Stimulated activated CD4-positive, alpha-beta T cell treated with anti-CD3 and anti-CD28 coated beads, Interleukin-2, amount 100 ng/mL, for 48 hours (primary cell): Measurements from ENCODE around the gene NCK2.

Experiments used
- DNase-seq, 2 donors: peaks; one replicate each; pipeline ENCODE4 v3.0.0-alpha.2; 2020

The NCK2 gene

DNA sequence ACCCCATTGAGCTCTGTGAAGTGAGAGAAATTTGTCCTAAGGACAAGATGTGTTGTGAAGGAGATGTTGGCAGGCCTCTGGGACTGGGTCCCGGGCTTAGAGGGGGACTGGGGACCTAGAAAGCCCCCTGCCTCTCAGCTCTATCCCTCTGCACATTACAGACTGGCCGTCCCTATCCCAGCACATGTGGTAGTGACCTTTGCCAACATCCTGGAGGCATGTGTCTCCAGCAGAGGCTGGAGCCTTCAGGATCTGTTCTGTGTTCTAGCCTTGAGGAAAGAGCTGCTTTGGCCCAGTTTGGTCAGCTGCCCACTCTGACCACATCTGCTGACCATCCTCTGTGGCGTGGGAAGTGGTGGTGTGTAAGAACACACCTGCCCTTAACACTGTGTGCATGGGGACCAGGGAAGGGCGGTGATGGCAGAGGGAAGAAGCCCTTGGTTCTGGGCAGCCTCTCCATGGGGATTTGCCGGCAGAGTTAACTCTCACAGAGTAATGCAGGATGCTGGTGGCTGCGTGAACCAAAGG is 33.4 kb downstream of the NCK2 start:
- no peak for DNase-seq

DNA sequence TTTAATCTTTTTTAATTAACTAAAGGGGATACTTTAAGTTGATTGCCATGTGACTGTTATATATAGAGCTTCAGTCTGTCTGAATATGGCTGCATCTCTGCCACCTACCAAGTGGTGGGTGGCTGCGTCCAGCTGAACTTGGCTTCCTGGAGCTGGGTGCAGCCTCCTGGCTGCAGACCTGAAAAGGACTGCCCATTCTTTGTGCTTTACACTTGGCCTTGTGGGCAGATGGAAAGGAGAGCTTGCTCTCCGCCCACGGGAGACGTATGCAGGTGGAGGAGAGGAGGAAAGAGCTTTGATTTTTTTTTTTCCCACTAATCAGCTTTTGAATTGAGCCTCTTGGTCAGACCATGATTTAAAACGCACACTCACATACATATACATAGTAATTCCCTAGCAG is 34.7 kb downstream of the NCK2 start:
- DNase-seq: no peak

DNA sequence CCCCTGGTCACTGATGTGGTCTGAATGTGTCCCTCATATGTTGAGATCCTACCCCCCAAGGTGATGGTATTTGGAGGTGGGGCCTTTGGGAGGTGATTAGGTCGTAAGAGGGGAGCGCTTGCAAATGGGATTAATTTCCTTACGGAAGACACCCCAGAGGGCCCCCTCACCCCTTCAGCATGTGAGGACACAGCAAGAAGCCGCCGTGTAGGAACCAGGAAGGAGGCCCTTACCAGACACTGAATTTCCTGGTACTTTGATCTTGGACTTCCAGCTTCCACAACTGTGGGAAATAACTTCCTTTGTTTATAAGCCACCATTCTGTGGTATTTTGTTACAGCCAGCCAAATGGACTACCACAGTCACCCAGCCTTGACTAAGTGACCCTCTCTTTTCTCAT is 35.9 kb downstream of the NCK2 start:
- no peak for DNase-seq

DNA sequence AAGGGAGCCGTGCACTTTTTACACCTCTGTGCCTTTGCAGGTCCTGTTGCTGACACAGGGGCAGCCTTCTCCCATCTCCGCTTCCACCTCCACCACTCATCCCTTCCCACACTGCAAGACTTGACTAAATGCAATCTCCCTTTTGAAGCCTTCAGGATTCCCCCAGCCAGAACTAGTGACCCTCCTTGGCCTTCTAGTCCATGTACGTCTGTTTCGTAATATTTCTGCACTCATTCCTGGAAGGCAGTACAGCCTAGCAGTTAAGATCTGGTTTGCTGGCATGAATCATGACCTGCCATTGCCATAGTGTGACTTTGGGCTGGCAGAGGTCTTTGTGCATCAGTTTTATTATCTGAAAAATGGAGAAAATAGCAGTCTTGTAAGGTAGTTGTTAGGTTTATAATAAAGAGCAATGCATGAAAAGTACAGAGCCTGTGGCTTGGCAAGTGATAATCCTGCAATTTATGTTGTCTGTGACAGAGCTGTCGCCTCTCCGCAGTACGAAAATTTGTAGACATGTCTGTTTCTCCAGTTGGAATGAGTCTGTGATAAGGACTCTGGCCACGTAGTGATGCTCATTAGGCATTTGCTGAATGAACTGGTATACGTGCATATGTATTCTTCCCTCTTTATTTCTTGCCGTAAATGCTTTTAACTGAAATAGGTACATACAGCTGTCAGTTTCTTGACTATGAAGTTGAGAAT is 36.7 kb downstream of the NCK2 start:
- DNase-seq: no peak

DNA sequence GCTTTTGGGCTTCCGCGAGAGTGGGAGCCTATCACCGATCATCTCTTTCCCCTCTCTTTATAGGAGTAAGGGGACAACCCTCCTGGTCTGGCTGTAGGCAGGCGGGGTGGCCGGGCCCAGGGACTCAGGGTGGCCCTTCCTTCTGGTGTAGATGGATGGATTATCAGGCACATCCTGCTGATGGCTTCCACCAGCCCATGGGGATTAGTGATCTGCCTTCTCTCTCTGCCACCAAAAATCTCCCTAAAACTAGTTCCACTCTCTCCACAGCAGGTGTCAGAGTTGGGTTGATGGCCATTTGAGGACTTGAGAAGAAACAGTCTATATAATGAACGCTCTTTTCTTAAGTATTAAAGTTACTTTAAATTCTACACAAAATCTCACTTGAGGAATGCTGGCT is 37.4 kb downstream of the NCK2 start:
- no peak for DNase-seq

DNA sequence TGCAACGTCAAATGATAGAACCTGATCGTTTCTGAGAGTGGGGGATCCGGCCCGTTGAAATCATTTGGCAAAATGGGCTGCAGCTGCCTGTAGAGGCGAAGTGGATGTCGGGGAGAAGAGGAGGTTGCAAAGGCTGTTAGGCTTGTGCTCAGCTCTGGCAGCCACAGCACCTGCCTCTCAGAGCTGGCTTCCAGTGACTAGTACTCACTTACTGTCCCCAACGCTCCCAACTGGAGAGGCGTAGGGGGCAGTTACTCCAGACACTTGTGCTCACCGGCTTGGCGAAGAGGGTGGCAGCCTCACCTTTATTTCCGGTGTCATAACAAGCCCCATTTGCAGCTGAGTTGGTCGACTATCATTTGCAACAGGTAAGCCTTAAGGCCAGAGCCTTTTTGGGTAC is 37.9 kb downstream of the NCK2 start:
- no peak for DNase-seq

DNA sequence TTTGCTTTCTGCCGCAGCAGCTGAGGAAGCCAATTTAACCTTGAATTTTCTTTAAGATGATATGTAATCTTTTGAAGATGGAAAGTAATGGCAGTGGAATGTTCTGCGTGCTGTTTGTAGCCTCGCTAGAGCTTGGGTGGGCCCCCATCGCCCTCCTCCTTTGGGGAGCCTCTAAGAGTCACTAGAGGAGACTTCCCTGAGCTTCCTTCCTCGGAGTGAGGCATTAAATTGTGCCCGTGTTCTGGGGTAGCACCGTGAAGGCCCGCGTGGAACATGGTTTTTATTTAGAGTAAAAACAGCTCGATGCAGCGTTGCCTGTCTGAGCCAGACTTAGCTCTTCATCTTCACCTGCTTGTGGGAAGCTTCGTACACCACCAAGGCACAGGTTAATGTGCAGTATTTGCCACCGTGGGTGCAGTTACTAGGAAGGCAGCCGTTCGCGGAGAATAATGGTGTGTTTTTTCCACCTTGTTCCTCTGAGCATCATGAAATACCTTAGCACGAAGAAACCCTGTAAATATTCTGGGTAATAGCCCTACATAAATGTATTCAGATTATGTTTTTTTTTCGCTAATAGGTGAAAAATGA is 38.5 kb downstream of the NCK2 start:
- DNase-seq: no peak

DNA sequence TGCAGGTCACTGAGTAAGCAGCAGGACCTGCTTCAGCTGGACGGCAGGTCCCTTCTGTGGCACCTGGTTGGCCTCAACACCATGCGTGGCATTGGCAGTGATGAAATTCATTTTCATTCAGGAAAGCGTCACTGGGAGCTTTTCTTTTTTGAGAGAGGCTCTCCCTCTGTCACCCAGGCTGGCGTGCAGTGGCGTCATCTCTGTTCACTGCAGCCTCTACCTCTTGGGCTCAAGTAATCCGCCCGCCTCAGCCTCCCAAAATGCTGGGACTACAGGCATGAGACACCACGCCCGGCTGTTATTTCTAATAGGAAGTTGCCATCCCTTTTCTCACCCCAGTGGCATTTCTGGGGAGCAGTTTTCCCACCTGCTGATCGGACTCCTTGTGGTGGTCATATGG is 39.3 kb downstream of the NCK2 start:
- no peak for DNase-seq

DNA sequence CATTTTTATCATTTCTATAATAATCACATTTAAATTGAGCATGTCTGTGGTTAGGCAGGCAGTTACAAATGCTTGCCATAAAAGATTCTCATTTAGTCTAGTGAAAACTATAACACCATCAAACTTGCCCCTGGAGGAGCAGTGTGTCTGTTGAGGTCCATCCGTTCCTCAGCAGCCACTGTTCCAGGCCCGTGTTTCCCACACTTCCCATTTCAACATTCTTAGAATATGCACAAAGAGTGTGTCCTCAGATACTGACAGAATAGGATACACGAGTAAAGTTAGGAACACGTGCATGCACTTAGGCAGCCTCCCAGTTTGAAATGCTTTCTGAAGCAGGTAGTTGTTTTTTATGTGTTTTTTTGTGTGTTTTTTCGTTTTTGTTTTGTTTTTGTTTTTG is 39.9 kb downstream of the NCK2 start:
- DNase-seq: no peak

DNA sequence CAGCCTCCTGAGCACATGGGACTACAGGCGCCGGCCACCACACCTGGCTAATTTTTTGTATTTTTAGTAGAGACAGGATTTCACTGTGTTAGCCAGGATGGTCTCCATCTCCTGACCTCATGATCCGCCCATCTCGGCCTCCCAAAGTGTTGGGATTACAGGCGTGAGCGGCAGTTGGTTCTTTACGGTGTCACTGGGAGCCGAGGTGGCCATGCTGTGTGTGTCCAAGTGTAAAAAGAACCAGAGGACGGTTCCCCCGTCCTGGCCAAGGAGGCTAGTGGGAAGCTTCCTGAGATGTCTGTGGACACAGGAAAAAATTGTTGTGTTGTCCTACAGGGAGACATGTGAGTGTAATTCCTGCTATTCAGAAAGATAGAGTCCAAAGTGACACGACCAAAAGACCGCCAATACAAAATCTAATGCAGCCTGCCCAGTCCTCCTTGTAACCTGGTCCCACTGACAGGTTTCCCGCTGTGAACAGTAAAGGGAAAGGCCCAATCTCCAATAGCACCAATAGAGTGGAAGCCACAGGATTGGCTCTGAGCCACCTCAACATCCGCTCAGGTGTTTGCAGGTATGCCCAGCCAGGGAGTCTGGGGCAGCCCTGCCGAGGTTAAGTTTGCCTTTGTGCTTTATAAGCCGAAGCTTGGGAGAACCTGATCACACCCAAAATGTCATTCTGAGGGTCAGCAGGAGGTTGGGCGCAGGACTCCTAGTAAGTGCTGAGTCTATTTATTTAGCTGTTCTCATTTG is 40.6 kb downstream of the NCK2 start:
- DNase-seq: no peak

DNA sequence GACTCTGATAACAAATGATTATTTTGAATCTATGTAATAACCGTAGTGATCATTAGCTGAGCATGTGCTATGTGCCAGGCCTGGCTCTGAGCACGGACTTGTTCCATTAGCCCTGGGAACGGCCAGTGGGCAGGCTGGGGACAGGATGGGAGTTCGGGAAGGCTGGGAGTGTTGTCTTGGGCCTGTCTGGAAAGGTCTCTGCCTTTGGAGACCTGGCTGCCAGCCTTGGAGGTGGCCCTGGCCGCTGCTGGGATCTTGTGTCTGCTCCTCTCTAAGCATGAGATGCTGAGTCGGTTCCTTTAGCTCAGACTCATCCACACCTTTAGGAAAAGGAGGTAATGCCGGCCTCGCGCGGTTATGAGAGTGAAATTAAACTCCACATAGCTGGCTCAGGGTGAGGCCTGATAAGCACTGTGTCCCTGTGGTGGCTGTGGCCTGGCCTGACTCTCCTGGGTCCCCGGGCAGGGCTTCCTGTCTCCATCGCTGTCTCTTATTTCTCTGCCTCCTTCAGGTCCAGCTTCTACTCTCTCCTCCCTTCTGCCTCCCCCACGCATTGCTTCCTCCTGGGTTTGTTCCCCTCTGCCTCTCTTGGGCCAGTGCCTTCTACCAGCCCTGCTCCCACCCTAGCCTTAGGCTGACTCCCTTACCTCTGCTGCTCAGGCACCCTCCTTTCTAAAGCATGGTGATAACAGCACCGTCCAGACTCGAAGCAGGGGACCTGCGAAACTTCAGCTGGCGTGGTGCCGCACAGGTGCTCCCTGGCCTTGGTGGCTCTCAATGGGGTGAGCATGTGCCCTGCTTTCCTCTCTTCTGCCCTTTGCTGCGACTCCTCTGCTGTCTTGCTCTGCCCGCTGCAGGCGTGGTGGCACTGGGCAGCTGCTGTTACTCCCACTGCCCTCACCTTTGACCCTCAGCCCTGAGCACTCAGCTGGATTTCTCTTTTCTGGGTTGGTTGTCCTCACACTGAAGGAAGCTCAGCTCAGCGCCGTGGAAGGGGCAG is 41.8 kb downstream of the NCK2 start:
- no peak for DNase-seq

DNA sequence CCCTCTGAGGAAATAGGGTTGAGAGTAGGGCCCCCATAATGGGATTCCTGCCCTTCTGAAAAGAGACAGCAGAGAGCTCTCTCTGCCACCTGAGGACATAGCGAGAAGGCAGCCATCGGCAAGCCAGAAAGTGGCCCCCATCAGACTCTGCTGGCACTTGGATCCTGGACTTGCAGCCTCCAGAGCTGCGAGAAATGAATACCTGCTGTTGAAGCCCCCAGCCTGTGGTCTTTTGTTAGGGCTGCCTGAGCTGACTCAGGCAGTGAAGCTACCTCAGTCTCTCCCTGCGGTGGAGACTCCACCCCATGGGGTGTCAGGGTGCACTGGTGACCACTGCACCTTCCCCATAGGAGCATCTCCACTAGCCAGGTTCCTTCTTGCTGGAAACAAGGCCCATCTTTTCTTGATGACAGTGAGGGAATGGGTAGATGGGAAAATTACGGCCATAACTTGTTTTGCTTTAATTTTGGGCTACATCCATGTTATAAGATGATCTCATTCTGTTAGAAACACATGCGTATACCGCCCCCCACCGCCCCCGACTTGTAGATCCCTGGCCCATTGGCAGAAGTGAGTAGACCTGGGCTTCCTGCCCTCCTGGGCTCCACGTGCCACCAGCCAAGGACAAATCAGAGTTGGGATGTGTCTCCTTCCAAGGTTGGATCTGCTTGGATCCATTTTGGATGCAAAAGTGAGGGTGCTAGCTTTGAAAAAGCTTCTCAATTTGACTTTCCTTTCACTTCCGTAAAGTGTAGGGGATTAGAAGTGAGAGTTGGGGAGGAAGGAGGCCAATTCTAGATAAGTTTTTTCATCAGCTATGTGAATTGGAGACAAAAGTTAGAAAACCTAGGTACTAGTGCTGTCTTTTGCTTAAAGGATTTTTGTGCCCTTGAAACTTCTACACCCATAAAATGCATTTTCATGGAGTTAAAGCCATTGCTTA is 42.9 kb downstream of the NCK2 start:
- peak in 1 of 2 donors; percentile 59 for DNase-seq

DNA sequence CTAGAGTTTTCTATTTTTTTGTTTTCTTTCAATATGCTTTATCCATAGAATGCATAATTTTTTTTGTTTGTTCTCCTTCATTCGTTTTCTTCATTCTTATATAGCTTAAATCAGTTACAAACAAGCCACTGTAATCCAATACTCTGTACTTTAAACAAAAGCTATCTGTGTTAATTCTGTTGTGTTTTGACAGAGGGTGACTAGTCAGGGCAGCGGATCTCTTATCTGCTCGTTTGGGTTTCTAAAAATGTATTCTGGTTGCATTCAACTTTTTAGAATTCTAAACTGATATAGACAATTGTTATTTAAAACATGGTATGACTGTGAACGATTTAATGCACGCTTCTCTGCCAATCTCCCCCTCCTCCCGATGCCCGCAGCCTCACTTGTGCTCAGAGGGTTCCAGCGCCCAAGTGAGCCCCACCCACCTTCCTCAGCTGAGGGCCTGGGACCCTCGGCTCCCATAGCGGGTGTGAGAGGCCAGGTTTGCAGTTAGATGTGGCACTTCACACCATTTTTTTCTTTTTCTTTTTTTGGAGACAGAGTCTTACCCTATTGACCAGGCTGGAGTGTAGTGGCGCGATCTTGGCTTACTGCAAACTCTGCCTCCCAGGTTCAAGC is 44.1 kb downstream of the NCK2 start:
- no peak for DNase-seq

DNA sequence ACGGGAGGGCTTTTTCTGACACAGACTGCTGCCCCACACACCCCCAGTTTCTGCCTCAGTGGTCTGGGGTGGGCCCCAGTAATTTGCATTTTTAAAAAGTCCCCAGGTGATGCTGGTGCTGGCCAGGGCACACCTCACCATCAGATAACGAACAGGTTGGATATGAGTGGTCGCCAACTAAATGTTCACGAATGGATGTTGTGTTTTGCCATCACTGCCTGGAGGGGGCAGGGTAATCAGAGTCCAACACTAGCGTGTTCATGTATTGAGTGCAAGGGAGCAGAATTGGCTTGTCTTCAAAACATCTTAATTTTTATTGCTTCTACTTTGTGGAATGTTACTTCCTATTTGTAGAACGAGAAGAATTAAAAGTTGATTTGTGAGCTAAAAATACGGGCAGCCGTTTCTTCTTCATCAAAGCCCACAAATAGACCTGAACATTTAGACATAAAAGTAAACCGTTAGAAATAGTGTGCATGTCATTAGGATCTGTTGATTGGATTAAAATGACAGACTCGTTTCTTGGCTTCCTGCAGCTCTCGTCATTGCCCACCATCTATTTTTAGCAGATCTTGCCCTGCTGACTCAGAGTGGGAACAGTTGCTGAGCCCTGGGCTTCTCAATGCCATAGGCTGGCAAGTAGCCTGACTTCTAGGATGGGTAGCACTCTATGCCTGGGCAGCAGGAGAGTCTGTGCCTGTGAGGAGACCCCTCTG is 45.2 kb downstream of the NCK2 start:
- peak in 1 of 2 donors; percentile 47 for DNase-seq

DNA sequence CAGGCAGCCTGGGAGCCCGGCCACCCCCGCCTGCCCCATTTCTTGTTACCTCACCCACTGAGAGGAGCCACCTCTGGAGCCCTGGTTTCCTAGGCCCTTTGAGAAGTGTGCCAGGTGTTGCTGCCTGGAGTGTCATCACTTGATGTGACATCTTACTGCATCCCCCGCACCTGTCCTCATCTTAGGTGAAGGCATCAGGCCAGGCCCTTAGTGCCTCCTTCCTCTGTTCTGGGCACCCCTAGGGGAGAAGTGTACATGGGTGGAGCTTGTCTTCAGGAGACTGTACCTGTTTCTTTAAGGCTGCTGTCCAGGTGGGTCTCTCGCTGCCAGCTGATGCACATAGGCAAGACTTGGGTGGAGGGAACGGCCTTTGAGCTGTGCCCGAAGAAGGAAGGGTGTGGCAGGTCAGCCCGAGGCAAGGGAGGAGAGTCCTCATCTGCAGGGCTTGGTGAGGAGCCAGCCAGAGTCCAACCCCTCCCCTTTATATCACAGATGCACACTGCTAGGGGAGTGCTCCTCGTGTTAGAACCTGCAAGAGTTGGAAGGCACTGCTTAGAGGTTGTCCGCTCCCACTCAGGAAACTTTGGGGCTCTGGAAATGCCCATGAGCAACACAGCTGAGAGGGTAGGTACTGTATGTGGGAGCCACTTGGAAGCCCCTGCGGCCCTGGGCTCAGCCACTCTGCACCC is 45.9 kb downstream of the NCK2 start:
- DNase-seq: no peak

DNA sequence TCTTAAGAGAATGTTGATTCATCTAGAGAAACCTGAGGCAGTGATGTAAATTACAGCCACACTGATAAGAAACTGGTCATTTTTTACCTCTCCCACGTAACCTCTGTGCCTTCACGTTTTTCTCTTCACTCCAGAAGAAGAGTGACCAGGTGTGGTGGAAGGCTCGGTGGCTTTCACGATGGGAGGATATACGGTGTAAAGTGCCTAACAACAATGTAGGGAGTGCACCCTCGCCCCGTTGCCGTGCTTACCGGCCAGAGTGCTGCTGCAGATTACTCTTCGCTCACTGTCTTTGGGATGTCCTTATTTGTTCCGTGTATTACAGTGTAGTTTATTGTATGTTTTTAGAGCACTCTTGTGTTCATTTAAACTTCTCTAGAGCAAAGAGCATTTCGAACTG is 46.5 kb downstream of the NCK2 start:
- no peak for DNase-seq

DNA sequence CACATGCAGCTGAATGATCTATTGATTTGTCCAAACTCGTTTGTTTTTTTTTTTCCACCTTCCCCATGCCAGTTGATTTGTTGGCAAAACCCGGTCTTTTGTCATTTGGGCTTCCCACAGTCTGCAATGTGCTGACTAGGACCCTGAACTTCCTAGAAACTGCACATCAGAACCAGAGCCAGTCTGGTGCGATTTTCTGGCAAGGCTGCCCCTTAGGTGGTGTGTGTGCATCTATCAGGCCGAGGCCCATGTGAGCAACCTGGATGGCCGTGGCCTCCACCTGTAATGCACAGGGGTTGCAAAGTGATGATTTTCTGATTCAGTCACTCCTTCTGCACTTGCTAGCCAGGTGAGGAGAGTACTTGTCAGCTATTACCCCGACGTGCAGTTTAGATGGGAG is 47.8 kb downstream of the NCK2 start:
- no peak for DNase-seq

DNA sequence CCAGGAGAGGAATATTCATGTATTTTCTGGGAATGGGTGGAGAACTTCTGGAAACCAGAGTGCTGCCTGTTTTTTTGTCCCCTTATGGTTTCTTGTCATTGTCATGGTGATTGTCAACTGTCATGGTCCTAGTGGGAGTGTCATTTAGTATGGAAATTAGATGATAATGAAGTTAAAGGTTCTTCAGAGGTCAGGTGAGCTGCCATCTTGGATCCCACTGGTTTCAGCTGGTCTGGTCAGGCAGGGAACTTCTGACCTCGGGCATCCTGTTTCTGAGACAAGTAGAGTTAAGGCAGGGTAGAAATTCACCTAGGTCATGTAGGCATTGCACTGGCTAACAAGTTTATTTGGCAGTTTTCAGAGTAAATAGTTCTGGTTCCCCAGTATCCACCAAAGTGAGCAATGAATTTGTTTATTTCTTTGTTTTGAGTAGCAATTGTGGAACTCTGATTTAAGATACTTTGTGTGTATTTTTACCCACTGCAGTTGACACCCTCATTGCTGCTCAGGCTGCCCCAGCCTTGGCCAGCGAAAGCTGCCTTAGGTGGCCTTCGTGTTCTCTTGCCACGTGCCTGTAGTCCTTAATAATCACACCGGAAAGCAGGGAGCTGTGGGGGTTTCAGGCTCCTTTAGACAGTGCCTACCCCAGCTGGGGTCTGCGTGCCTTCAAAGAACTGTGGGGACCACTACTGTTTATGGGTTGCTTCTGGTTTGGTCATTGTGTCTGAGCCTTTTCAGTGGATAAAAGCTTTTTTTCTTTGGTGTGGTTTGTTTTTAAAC is 48.7 kb downstream of the NCK2 start:
- DNase-seq: no peak
